Neutrophil (primary cell): ENCODE results near the gene CBFB.

ENCODE experiments used
- H3K27ac ChIP-seq: fragments of 200-600 bp; sonication (generic); 2 replicates; pipeline ENCODE4 v1.5.1; 2016; ENCODE audit warnings: mild to moderate bottlenecking, moderate library complexity
- H3K27me3 ChIP-seq: fragments of 200-600 bp; sonication (generic); 2 replicates; pipeline ENCODE4 v1.6.0; 2016; ENCODE audit warnings: mild to moderate bottlenecking
- H3K36me3 ChIP-seq: fragments of 200-600 bp; sonication (generic); 2 replicates; pipeline ENCODE4 v1.5.1; 2017
- H3K4me1 ChIP-seq, 2 experiments: fragments of 200-600 bp in 1 of 2; sonication (generic) in 1 of 2; 1 replicate in 1 of 2; 2 replicates in 1 of 2; pipeline versions ENCODE4 v1.5.1 to v1.6.1; 2013 to 2016; ENCODE audit warnings: low read depth in 1 of 2, low read length in 1 of 2, mild to moderate bottlenecking in 1 of 2, moderate library complexity in 1 of 2; ENCODE audit not compliant: control insufficient read depth in 1 of 2, insufficient read depth in 1 of 2
- H3K4me3 ChIP-seq, 2 experiments: fragments of 200-600 bp in 1 of 2; sonication (generic) in 1 of 2; 1 replicate in 1 of 2; 2 replicates in 1 of 2; pipeline ENCODE4 v1.5.1; 2013 to 2016; ENCODE audit warnings: low read depth in 1 of 2, low read length in 1 of 2, mild to moderate bottlenecking in 1 of 2, moderate library complexity in 1 of 2
- H3K9me3 ChIP-seq: fragments of 200-600 bp; sonication (generic); 2 replicates; pipeline ENCODE4 v1.5.1; 2016
- TF ChIP-seq, protein P1 (sequence below): fragments of 200-600 bp; sonication (generic); IDR thresholded peaks from 2 replicates; pipeline ENCODE4 v1.5.1; 2016; ENCODE audit warnings: antibody characterized with exemption

CBFB gene

DNA sequence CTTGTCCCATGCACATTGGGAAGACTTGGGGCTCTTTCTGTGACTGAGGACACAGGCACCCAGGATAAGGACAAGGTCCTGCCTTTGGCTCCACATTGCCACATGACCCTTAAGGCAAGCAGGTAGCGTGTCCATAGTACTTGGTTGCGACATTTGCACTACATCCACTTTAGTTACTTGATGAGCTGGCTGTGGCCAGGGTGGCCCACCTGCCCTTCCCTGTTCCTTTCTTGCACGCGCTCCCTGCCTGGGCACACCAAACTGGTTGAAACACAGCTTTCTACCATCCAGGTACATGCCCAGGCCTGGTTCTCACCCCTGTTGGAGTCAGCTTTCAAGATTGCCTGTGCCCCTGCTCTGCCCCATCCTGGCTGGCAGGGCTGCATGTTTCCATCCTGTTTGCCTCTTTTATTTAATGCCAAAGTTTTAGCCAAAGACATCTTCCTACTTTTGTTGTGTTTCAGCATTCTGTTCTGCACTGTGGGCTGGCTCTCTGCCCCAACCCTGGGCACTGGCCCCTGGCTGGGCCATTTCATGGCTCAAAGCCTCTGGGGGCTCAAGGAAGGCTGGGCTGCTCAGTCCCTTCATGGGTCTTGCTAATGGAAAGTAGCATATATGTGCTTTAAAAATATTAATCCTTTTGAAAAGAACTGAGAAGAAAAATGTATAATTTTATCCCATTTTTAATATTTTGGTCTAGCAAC is 118.6 kb downstream of the CBFB start:
- TF ChIP-seq, protein P1, sequence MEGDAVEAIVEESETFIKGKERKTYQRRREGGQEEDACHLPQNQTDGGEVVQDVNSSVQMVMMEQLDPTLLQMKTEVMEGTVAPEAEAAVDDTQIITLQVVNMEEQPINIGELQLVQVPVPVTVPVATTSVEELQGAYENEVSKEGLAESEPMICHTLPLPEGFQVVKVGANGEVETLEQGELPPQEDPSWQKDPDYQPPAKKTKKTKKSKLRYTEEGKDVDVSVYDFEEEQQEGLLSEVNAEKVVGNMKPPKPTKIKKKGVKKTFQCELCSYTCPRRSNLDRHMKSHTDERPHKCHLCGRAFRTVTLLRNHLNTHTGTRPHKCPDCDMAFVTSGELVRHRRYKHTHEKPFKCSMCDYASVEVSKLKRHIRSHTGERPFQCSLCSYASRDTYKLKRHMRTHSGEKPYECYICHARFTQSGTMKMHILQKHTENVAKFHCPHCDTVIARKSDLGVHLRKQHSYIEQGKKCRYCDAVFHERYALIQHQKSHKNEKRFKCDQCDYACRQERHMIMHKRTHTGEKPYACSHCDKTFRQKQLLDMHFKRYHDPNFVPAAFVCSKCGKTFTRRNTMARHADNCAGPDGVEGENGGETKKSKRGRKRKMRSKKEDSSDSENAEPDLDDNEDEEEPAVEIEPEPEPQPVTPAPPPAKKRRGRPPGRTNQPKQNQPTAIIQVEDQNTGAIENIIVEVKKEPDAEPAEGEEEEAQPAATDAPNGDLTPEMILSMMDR = no peak
- Histone ChIP-seq H3K9me3 (no peaks in the 10 kb centered on the region), H3K4me3 (no peak overlapping the region), H3K36me3 (peaks cover 65% of the 10 kb centered on the region), H3K27me3 (peaks cover 38% of the 10 kb centered on the region), H3K27ac (no peak overlapping the region), H3K4me1 (peaks cover 41 to 47% of the 10 kb centered on the region in 2 experiments)

DNA sequence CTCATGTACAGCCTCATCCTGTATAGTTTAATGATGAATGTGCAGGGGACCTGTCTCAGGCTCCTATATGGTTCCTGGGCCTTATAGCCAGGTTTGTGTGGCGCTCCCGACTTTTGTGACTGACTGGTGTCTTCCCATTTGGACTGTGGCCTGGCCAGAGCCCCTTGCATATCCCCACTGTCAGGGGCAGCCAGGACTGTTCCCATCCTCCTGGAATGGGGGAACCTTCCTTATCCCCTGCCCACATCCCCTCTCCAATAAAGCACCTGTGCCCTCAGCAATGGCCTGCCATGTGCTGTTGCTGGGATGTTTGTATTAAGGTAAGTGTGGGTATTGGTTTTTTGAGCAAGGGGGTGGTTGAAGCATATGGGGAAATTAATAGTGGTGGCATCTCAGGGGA is 119.3 kb downstream of the CBFB start:
- Histone ChIP-seq H3K36me3 (peaks cover 59% of the 10 kb centered on the region), H3K9me3 (no peaks in the 10 kb centered on the region), H3K4me3 (no peak overlapping the region)

GRCh38 chr16:67148656-67149275 is 119.8 kb downstream of the CBFB start:
- H3K4me3 ChIP-seq = no peak overlapping the region
- H3K4me1 ChIP-seq = peaks cover 44 to 47% of the 10 kb centered on the region in 2 experiments
- H3K9me3 ChIP-seq = no peaks in the 10 kb centered on the region
- H3K27ac ChIP-seq = no peak overlapping the region
- H3K27me3 ChIP-seq = peaks cover 48% of the 10 kb centered on the region
- TF ChIP-seq, protein P1 = no peak
- peaks cover 53% of the 10 kb centered on the region for H3K36me3 ChIP-seq

More for the DNA sequence above, 119.3 kb downstream of the CBFB start:
- Histone ChIP-seq H3K27ac (no peak overlapping the region), H3K4me1 (peaks cover 41 to 47% of the 10 kb centered on the region in 2 experiments), H3K27me3 (peaks cover 45% of the 10 kb centered on the region)
- TF ChIP-seq, protein P1 = no peak

GRCh38 chr16:67149276-67150046 is 120.5 kb downstream of the CBFB start:
- Histone ChIP-seq H3K36me3 (peaks cover 53% of the 10 kb centered on the region), H3K27ac (no peak overlapping the region), H3K4me1 (peaks cover 44 to 53% of the 10 kb centered on the region in 2 experiments)

More at GRCh38 chr16:67149276-67150046, 120.5 kb downstream of the CBFB start:
- H3K4me3 ChIP-seq = peak overlapping the region in 1 of 2 experiments; percentile 23
- H3K9me3 ChIP-seq = no peaks in the 10 kb centered on the region
- TF ChIP-seq, protein P1 = no peak
- H3K27me3 ChIP-seq = peaks cover 55% of the 10 kb centered on the region
